Measurements from ENCODE around the gene CCR6. TPM values are rescaled to one million over a fixed set of nuclear protein-coding genes. Genes with fewer than 3 reads are reported as not detected.

The CCR6 gene
- total and polyA plus RNA-seq, 2 of the 8 experiments (the other 6 are each of a cell fraction or from before 2014, with no cell fraction given): 0.06 TPM; not detected in 1

DNA sequence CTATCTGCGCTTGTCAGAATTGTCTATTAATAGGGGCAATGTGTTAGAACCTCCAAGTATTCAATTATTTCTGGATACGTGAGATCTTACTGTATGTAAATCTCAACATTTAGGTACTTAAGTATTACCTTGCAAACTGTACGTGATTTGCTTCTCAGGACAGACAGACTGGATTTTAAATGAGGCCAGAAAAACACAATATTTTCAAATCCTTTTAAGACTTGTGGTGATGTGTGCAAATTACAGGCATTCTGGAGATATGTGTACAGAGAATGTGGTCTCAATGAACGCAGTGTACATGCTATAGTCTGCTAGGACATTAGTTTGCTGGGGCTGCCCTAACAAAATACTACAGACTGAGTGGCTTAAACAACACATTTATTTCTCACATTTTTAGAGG is 16.9 kb downstream of the CCR6 start:
- no peak overlapping the region for H3K4ac ChIP-seq (replicated peaks; ENCODE audit: insufficient read length, low read depth, low read length)
- WGBS, 2 experiments (ENCODE audit: extremely low coverage in 1 of 2, insufficient coverage in 1 of 2, insufficient read length in 1 of 2, insufficient replicate concordance in 2 of 2, low coverage in 1 of 2, low lambda C conversion rate in 2 of 2, missing lambda C conversion rate in 1 of 2): 87% methylated on average over 4 of the region's 4 CpGs; no CpG with 5 or more reads in 1 of the 2 experiments
- TF ChIP-seq ZNF274 (IDR thresholded peaks at IDR 0.05; ENCODE audit: borderline replicate concordance, extremely low read depth, low read length): no peak
- no peak for TF ChIP-seq CBX5 (IDR thresholded peaks at IDR 0.05; ENCODE audit: low read depth, low read length)
- TF ChIP-seq, protein P1, sequence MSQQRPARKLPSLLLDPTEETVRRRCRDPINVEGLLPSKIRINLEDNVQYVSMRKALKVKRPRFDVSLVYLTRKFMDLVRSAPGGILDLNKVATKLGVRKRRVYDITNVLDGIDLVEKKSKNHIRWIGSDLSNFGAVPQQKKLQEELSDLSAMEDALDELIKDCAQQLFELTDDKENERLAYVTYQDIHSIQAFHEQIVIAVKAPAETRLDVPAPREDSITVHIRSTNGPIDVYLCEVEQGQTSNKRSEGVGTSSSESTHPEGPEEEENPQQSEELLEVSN (IDR thresholded peaks at IDR 0.05): no peak
- no peak for TF ChIP-seq CHD2 (IDR thresholded peaks at IDR 0.05; ENCODE audit: low read length)
- no peak for TF ChIP-seq BRCA1 (IDR thresholded peaks at IDR 0.05; ENCODE audit: low read depth, low read length)

More for the DNA sequence above, 16.9 kb downstream of the CCR6 start:
- no peak overlapping the region for H2AFZ ChIP-seq (ENCODE audit: low read length)
- no peak overlapping the region for H4K8ac ChIP-seq (ENCODE audit: extremely low read depth, insufficient read depth, low read length)
- H3K23me2 ChIP-seq (ENCODE audit: low read depth, low read length): no peaks in the 10 kb centered on the region; the same call in 1 of the 2 replicates
- no peak overlapping the region for H2BK12ac ChIP-seq (ENCODE audit: low read depth, low read length)
- ChIA-PET POLR2A (ENCODE audit: partially characterized antibody) (interaction anchor here (1.4 kb wide), 1 partner anchor 96 kb away, joined by 3 read pairs; no protein-coding TSS in a partner anchor), CTCF (ENCODE audit: partially characterized antibody) (interaction anchor here (0.5 to 7.2 kb wide), 10 partner anchors 10 to 781 kb away, joined by 3 to 72 read pairs (median 6); partner anchors contain the start of gene RNASET2)
- H3K23ac ChIP-seq (ENCODE audit: insufficient read length): no peak overlapping the region
- H3K9me3 ChIP-seq (ENCODE audit: insufficient read depth in 2 of 2, low read depth in 1 of 2, low read length in 1 of 2): peaks cover 4 to 7% of the 10 kb centered on the region in 2 experiments; a peak in 3 of 4 replicates
- no peak overlapping the region for H3K9ac ChIP-seq (replicated peaks in 1 of 4; ENCODE audit: extremely low read depth in 1 of 4, low read depth in 3 of 4, low read length in 3 of 4)
- no peaks in the 10 kb centered on the region for H4K20me1 ChIP-seq (replicated peaks in 1 of 2; ENCODE audit: control insufficient read depth in 1 of 2, insufficient read depth in 2 of 2, low read length in 2 of 2)
- peak overlapping the region; percentile 10; the same call in 1 of the 2 replicates for H2BK20ac ChIP-seq (ENCODE audit: low read length)
- no peak overlapping the region for H3K18ac ChIP-seq (ENCODE audit: extremely low read depth, low read length)
- no peak overlapping the region for H2BK120ac ChIP-seq (replicated peaks; ENCODE audit: low read depth, low read length)
- H4K5ac ChIP-seq (ENCODE audit: insufficient read length, low read depth, low read length): no peak overlapping the region
- DNase-seq (ENCODE audit: low read depth in 1 of 2, low spot score in 2 of 2) (no peak), FAIRE-seq (peak; percentile 7)
- no peak overlapping the region for H4K91ac ChIP-seq (replicated peaks; ENCODE audit: insufficient read length, low read length)
- H3K4me2 ChIP-seq (ENCODE audit: insufficient read depth in 1 of 2, low read depth in 2 of 2, low read length in 2 of 2): no peak overlapping the region
- H2BK15ac ChIP-seq (ENCODE audit: low read length): no peak overlapping the region
- H2BK5ac ChIP-seq (ENCODE audit: low read depth, low read length): no peak overlapping the region
- H3K79me2 ChIP-seq (ENCODE audit: control insufficient read depth in 1 of 2, insufficient read depth in 2 of 2, low read length in 2 of 2): no peaks in the 10 kb centered on the region
- no peaks in the 10 kb centered on the region for H3K79me1 ChIP-seq (ENCODE audit: low read depth, low read length)
- no peak overlapping the region for H3K27ac ChIP-seq (ENCODE audit: low read depth, low read length)
- H3K4me3 ChIP-seq (ENCODE audit: extremely low read depth in 1 of 4, insufficient read depth in 2 of 4, low read depth in 3 of 4, low read length in 4 of 4): no peak overlapping the region
- H3K27me3 ChIP-seq (replicated peaks in 1 of 4; ENCODE audit: control insufficient read depth in 3 of 4, extremely low read depth in 1 of 4, insufficient read depth in 3 of 4, low read length in 3 of 4): no peaks in the 10 kb centered on the region; a peak in 2 of 7 replicates
- no peak overlapping the region for H2AK5ac ChIP-seq (ENCODE audit: low read depth, low read length)
- H3K4me1 ChIP-seq (replicated peaks in 1 of 4; ENCODE audit: control insufficient read depth in 3 of 4, insufficient read depth in 4 of 4, low read length in 3 of 4): peaks cover 0 to 12% (median 8%) of the 10 kb centered on the region in 4 experiments; a peak in 5 of 7 replicates
- H3K36me3 ChIP-seq (ENCODE audit: control insufficient read depth in 2 of 4, insufficient read depth in 4 of 4, low read length in 3 of 4): no peaks in the 10 kb centered on the region
- H3K14ac ChIP-seq (ENCODE audit: insufficient read length): no peak overlapping the region
- no peak overlapping the region for H3K56ac ChIP-seq (replicated peaks; ENCODE audit: insufficient read length, low read depth, low read length)

Data from H1 (cell line).